Stimulated activated CD4-positive, alpha-beta T cell treated with anti-CD3 and anti-CD28 coated beads, Interleukin-4, amount 100 ng/mL, for 48 hours (primary cell): ENCODE results near the gene ARHGDIA.

ENCODE experiments used
- DNase-seq, 2 donors: peaks; one replicate each; pipeline ENCODE4 v3.0.0-alpha.2; 2020; ENCODE audit warnings: low read depth in 2 of 2

The ARHGDIA gene

DNA sequence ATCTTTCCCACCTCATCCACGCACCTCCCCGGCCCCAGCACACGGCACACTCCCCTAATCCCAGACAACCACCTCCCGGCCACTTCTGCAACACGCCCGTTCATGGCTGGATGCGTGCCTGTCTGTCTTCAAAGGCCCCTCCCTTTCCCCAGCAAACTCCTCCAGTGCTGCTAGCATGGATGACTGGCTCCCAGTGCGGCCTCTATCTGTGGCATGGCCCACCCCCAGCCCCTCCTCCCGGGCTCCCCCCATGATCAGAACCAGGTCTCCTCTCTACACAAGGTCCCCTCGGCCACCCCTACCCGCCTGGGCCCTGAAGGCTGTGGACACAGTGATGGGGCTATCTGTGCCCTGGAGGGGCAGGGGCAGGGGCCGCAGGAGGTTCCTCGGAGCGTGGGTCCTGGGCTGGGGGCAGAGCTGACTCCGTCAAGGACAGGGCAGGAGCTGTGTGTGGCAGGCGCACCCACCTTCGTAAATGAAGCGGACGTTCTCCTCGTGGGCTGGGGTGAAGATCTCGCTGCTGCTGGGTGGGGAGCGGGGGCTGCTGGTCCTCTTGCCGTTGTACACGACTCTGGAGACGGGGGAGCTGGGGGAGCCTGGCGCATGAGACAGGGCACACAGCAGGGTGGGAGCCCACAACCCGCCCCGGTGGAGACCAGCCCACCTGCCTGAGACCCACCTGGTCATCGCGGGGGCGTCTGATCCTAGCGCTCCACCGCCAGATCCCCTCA, 47.2 kb downstream of the ARHGDIA start:
- DNase-seq, result no peak

GRCh38 chr17:81822996-81823819, 47.9 kb downstream of the ARHGDIA start:
- no peak for DNase-seq

DNA sequence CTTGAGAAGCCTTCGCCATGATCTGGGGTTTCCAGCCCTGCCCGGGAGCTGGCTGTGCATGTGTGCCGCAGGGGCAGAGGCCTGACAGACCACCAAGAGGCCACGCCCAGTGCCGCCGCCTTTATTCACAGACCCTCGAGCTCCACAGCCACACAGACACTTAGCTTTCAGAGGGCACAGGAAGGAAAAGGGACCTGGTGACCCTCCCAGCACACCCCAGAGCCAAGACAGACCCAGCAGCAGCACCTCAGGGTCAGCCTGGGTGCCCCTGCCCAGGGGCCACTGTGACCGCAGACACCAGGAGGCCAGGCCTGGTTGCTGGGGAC, 48.9 kb downstream of the ARHGDIA start:
- no peak for DNase-seq

- DNase-seq, result peak in 1 of 2 donors; percentile 12
Measured at GRCh38 chr17:81821603-81822311, 49.4 kb downstream of the ARHGDIA start.

DNA sequence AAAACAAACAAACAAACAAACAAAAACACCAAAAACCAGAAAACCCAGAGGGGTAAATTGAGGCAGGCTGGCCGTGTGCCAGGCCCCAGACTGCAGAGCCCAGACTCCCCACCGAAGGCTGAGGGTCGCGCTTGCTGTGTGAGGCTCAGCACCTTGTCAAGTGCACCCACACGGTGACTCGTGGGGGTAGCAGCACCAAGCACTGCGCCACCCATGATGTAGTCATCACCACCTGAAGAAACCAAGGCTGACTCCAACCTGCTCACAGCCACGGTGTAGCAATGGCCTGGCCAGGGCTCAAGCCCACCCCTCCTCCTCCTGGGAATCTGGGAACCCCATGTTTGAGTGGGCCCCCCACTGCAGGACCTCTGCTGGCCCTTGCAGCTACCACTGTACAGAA, 50.0 kb downstream of the ARHGDIA start:
- DNase-seq, result no peak

- no peak for DNase-seq
Measured at GRCh38 chr17:81819708-81820107, 51.4 kb downstream of the ARHGDIA start.

DNA sequence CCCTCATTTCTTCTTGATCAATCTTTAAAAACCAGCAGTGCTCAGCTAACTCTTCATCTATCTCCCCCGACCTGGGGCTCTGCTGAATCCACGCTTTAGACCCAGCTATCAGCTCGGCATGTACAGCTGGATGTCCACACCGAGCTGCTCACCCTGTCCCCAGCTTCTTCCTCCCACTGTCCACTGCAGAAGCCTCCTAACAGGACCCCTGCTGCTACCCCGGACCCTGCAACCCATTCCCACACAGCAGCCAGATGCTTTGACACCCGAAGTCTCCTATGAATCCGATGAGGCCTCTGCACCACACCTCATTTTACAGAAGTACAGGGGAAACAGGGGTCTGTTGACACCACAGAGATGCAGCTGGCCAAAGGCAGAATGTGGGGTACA, 53.4 kb downstream of the ARHGDIA start:
- DNase-seq, result no peak
